ENCODE data around the gene SLC2A4.
"Not testable (repeated sequence)": the region's sequence is repeated elsewhere in the genome, so short reads cannot be mapped to it uniquely, and the experiment has no call there.

The SLC2A4 gene

DNA sequence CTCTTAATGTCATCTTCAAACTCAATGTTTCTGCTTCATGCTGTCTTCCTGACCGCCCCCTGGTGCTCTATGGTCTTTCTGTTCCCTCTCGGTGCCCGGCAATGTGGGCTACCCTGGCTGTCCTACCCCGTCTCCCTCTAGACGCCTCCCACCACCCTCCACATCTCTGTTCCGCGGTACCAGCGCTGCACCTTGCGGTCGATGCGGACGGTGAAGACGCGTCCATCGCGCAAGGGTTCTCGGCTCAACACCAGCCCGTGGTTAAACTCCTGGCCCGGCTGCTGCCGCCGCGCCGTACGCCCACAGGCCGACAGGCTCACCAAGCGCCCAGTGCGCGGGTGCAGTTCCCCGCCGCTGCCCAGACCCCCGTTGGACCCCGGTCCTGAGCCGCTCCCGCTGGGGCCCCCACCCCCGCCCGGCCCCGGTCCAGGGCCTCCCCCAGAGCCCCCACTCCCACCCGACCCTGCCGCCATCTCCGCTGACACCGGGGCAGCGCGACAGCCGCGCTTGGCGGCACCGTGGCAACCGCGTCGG, 47.4 kb downstream of the SLC2A4 start, which contains the start of gene NEURL4:
Gene NEURL4 (minus strand): TSS at position 496 of the 534 bp plus-strand sequence. CDS start 23 bp downstream, at position 473.
- TF ChIP-seq ZFX (IDR thresholded peaks at IDR 0.05) = peak; percentile 67; the same call in 1 of the 2 replicates
- TF ChIP-seq, protein P1, sequence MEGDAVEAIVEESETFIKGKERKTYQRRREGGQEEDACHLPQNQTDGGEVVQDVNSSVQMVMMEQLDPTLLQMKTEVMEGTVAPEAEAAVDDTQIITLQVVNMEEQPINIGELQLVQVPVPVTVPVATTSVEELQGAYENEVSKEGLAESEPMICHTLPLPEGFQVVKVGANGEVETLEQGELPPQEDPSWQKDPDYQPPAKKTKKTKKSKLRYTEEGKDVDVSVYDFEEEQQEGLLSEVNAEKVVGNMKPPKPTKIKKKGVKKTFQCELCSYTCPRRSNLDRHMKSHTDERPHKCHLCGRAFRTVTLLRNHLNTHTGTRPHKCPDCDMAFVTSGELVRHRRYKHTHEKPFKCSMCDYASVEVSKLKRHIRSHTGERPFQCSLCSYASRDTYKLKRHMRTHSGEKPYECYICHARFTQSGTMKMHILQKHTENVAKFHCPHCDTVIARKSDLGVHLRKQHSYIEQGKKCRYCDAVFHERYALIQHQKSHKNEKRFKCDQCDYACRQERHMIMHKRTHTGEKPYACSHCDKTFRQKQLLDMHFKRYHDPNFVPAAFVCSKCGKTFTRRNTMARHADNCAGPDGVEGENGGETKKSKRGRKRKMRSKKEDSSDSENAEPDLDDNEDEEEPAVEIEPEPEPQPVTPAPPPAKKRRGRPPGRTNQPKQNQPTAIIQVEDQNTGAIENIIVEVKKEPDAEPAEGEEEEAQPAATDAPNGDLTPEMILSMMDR (conservative IDR thresholded peaks at IDR 0.05) = no peak
- H3K27ac ChIP-seq = peak within 1 kb of the TSS; percentile 81

GRCh38 chr17:7329374-7329996, 48.0 kb downstream of the SLC2A4 start:
- TF ChIP-seq, protein P1 (conservative IDR thresholded peaks at IDR 0.05) = no peak
- H3K27ac ChIP-seq = peak overlapping the region; percentile 81

GRCh38 chr17:7329997-7330637, 48.6 kb downstream of the SLC2A4 start:
- H3K27ac ChIP-seq = peak overlapping the region; percentile 81
- no peak for TF ChIP-seq ZFX (IDR thresholded peaks at IDR 0.05)
- TF ChIP-seq, protein P1 (conservative IDR thresholded peaks at IDR 0.05) = no peak

- H3K27ac ChIP-seq = peak overlapping the region; percentile 81
- TF ChIP-seq, protein P1 (conservative IDR thresholded peaks at IDR 0.05) = no peak
- TF ChIP-seq ZFX (IDR thresholded peaks at IDR 0.05) = no peak
Measured at GRCh38 chr17:7330638-7331015, 49.1 kb downstream of the SLC2A4 start.

GRCh38 chr17:7332111-7332510, 50.6 kb downstream of the SLC2A4 start:
- no peak for TF ChIP-seq ZFX (IDR thresholded peaks at IDR 0.05)
- TF ChIP-seq, protein P1 (conservative IDR thresholded peaks at IDR 0.05) = no peak
- no peak overlapping the region for H3K27ac ChIP-seq

DNA sequence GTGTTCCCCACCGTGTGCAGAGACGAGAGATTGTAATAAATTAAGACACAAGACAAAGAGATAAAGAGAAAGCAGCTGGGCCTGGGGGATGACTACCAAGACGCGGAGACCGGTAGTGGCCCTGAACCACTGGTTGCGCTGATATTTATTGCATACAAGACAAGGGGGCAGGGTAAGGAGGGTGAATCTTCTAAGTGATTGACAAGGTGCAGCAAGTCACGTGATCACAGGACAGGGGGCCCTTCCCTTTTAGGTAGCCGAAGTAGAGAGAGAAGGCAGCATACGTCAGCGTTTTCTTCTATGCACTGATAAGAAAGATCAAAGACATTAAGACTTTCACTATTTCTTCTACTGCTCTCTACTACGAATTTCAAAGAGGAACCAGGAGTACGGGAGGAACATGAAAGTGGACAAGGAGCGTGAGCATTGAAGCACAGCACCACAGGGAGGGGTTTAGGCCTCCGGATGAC, 51.1 kb downstream of the SLC2A4 start:
- H3K27ac ChIP-seq = not testable (repeated sequence)

GRCh38 chr17:7334938-7335538, 53.5 kb downstream of the SLC2A4 start:
- no peak overlapping the region for H3K27ac ChIP-seq
- TF ChIP-seq, protein P1 (conservative IDR thresholded peaks at IDR 0.05) = no peak
- no peak for TF ChIP-seq ZFX (IDR thresholded peaks at IDR 0.05)

- not testable (repeated sequence) for H3K27ac ChIP-seq
Measured at GRCh38 chr17:7335765-7336164, 54.2 kb downstream of the SLC2A4 start.
